OCI-LY3 (cell line): Measurements from ENCODE around the gene HIGD2A.

Experiments used
- H2AFZ ChIP-seq: fragments of 200-600, 300-600 bp; shearing (Covaris generic); 2 replicates; pipeline ENCODE4 v1.6.0; 2014; ENCODE audit warnings: antibody characterized with exemption, low read depth, low read length
- H3K27ac ChIP-seq: fragments of 200-600, 300-600 bp; sonication (generic); 2 replicates; pipeline ENCODE4 v1.5.1; 2014; ENCODE audit warnings: mild to moderate bottlenecking, low read length, moderate library complexity, mixed read lengths
- H3K27me3 ChIP-seq: fragments of 200-600, 300-600 bp; sonication (generic); 2 replicates; pipeline ENCODE4 v1.6.1; 2014; ENCODE audit warnings: low read depth, low read length, mixed read lengths
- H3K36me3 ChIP-seq: fragments of 200-600, 300-600 bp; sonication (generic); replicated peaks from 2 replicates; pipeline ENCODE3; 2014; ENCODE audit warnings: low read depth, low read length, mixed read lengths
- H3K4me1 ChIP-seq: fragments of 300-600, 200-600 bp; sonication (generic); 2 replicates; pipeline ENCODE4 v1.6.1; 2014; ENCODE audit warnings: low read length, mixed read lengths
- H3K4me2 ChIP-seq: fragments of 200-600, 300-600 bp; sonication (generic); 2 replicates; pipeline ENCODE4 v1.6.1; 2014; ENCODE audit warnings: low read length, mixed read lengths
- H3K4me3 ChIP-seq: fragments of 300-600, 200-600 bp; sonication (generic); 2 replicates; pipeline ENCODE4 v1.5.1; 2014; ENCODE audit warnings: antibody characterized with exemption, mild to moderate bottlenecking, low read length, moderate library complexity
- H3K79me2 ChIP-seq: fragments of 300-600, 200-600 bp; shearing (Covaris generic); 2 replicates; pipeline ENCODE4 v1.6.1; 2014; ENCODE audit warnings: mild to moderate bottlenecking, low read length, mixed read lengths
- H3K9ac ChIP-seq: fragments of 300-600, 200-600 bp; shearing (Covaris generic); 2 replicates; pipeline ENCODE4 v1.6.0; 2014; ENCODE audit warnings: mild to moderate bottlenecking, low read length, moderate library complexity
- H3K9me3 ChIP-seq: fragments of 200-600, 300-600 bp; shearing (Covaris generic); 2 replicates; pipeline ENCODE4 v1.6.1; 2014; ENCODE audit warnings: low read length, mixed read lengths; ENCODE audit not compliant: insufficient read depth
- H4K20me1 ChIP-seq: fragments of 200-600, 300-600 bp; sonication (generic); 2 replicates; pipeline ENCODE4 v1.6.1; 2016; ENCODE audit warnings: low read length, mixed read lengths; ENCODE audit not compliant: insufficient read depth
- CTCF ChIP-seq: fragments of 200-600, 300-600 bp; sonication (generic); IDR thresholded peaks from 2 replicates; pipeline ENCODE4 v1.5.1; 2014; ENCODE audit warnings: antibody characterized with exemption, low read length, low read depth
- EZH2phosphoT487 ChIP-seq: fragments of 200-600 bp; shearing (Covaris generic); IDR thresholded peaks from 2 replicates; pipeline ENCODE4 v1.6.1; 2018; ENCODE audit warnings: antibody characterized with exemption, mixed run types, low read depth

Gene HIGD2A

GRCh38 chr5:176409765-176410164 lies 21.2 kb downstream of the HIGD2A start:
- Histone ChIP-seq H2AFZ (no peak overlapping the region), H3K27ac (no peak overlapping the region), H4K20me1 (no peaks in the 10 kb centered on the region), H3K4me3 (no peak overlapping the region), H3K4me2 (no peak overlapping the region), H3K9ac (no peak overlapping the region), H3K4me1 (peaks cover 7% of the 10 kb centered on the region), H3K27me3 (no peaks in the 10 kb centered on the region), H3K9me3 (no peaks in the 10 kb centered on the region), H3K79me2 (no peaks in the 10 kb centered on the region), H3K36me3 (peaks cover 5% of the 10 kb centered on the region)
- TF ChIP-seq CTCF (no peak), EZH2phosphoT487 (no peak)

- no peak overlapping the region for H3K9ac ChIP-seq
- no peak overlapping the region for H2AFZ ChIP-seq
- no peaks in the 10 kb centered on the region for H3K27me3 ChIP-seq
- TF ChIP-seq CTCF (no peak), EZH2phosphoT487 (no peak)
- H3K4me3 ChIP-seq, result no peak overlapping the region
- H3K9me3 ChIP-seq, result no peaks in the 10 kb centered on the region
- H3K27ac ChIP-seq, result no peak overlapping the region
- H3K4me1 ChIP-seq, result peaks cover 14% of the 10 kb centered on the region
- peaks cover 2% of the 10 kb centered on the region for H3K79me2 ChIP-seq
- H3K4me2 ChIP-seq, result no peak overlapping the region
- H4K20me1 ChIP-seq, result no peaks in the 10 kb centered on the region
- peaks cover 5% of the 10 kb centered on the region for H3K36me3 ChIP-seq
Observed at GRCh38 chr5:176410486-176411180, 22.1 kb downstream of the HIGD2A start.

- Histone ChIP-seq H3K27me3 (no peaks in the 10 kb centered on the region), H3K4me1 (peaks cover 15% of the 10 kb centered on the region), H3K4me3 (no peak overlapping the region), H4K20me1 (no peaks in the 10 kb centered on the region), H3K79me2 (peaks cover 6% of the 10 kb centered on the region), H3K9ac (no peak overlapping the region), H3K9me3 (no peaks in the 10 kb centered on the region), H3K27ac (no peak overlapping the region), H3K4me2 (no peak overlapping the region), H3K36me3 (peaks cover 3% of the 10 kb centered on the region), H2AFZ (no peak overlapping the region)
- TF ChIP-seq EZH2phosphoT487 (no peak), CTCF (no peak)
Observed at GRCh38 chr5:176412517-176413254, 24.1 kb downstream of the HIGD2A start.

- Histone ChIP-seq H3K4me3 (no peak overlapping the region), H2AFZ (no peak overlapping the region), H3K79me2 (peaks cover 6% of the 10 kb centered on the region), H3K9ac (no peak overlapping the region), H3K4me1 (peaks cover 15% of the 10 kb centered on the region), H3K27me3 (no peaks in the 10 kb centered on the region), H3K4me2 (no peak overlapping the region), H3K36me3 (no peaks in the 10 kb centered on the region), H4K20me1 (no peaks in the 10 kb centered on the region), H3K27ac (no peak overlapping the region), H3K9me3 (no peaks in the 10 kb centered on the region)
- TF ChIP-seq EZH2phosphoT487, result no peak
- TF ChIP-seq CTCF, result no peak
Observed at GRCh38 chr5:176413255-176413565, 24.7 kb downstream of the HIGD2A start.
